ENCODE results near the gene KCNK1. TPM values are rescaled to one million over a fixed set of nuclear protein-coding genes. Genes with fewer than 3 reads are reported as not detected.
"Not testable (repeated sequence)": the region's sequence is repeated elsewhere in the genome, so short reads cannot be mapped to it uniquely, and the experiment has no call there.

KCNK1 gene
- polyA plus RNA-seq, 12 donors: 1.4 to 18.0 (median 2.1) TPM; not detected in 1

GRCh38 chr1:233607252-233608119, 6.4 kb upstream of the KCNK1 start:
- no peak for DNase-seq

GRCh38 chr1:233608988-233609387, 4.9 kb upstream of the KCNK1 start:
- no peak for DNase-seq

GRCh38 chr1:233609926-233610325, 4.0 kb upstream of the KCNK1 start:
- no peak for DNase-seq

- no peak for DNase-seq
Observed at GRCh38 chr1:233610628-233611027, 3.3 kb upstream of the KCNK1 start.

- DNase-seq: not testable (repeated sequence)
Observed at GRCh38 chr1:233611363-233611762, 2.5 kb upstream of the KCNK1 start.

GRCh38 chr1:233614173-233614742, 352 bp downstream of the KCNK1 start:
- DNase-seq: peak; percentile 53

- no peak for DNase-seq
Observed at GRCh38 chr1:233614743-233615521, 1.0 kb downstream of the KCNK1 start.

DNA sequence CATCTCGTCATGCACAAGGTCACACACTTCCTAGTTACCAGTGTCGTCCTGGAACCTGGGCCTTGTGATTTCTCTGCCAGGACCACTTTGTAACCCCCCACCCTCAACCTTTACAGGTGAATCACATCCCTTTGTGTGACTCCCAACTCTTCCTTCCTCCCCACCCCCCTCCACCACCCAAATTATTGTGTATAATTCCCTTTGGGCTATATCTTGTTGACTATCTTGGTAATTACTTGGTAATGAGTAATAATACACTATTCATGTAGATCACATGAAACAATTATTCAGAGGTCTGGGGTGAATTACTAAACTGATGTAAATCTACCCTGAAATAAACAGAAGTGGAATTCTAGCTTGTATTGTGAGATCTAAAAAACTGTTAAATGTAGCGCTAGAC, 1.7 kb downstream of the KCNK1 start:
- DNase-seq: no peak

- DNase-seq: no peak
Observed at GRCh38 chr1:233617025-233617424, 3.1 kb downstream of the KCNK1 start.

GRCh38 chr1:233619414-233619813, 5.5 kb downstream of the KCNK1 start:
- DNase-seq: not testable (repeated sequence)

DNA sequence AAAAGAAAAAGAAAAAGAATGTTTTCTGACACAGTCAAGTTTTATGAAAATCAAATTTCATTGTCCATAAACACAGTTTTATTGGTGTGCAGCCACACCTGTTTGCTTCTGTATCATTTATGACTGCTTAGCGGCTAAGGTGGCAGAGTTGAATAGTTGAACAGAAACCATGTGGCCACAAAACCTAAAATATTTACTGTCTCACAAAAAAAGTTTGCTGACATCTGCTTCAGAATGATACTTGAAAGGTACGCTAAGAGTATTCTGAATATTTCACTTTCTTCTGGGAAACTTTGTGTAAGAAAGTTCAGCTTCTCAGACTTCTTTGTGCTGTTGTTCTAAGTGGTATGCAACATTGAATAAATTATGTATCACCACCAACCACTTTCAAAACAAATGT, 6.2 kb downstream of the KCNK1 start:
- DNase-seq: no peak

DNA sequence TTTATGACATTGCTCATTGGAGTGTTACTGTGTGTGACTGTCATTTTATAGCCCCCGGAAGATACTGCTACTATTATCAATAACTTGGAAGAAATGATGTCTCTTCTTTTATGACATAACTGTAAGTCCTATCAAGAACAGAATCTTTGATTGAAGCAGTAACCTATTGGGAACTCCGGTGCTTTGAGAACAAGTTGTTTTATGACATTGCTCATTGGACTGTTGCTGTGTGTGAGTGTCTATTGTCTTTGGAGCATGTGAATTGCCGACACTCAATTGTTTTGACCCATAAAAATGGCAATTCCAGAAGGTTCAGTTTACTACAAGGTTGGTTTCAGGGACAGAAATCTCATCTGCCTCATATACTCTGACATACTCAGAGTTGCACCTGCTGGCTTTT, 8.0 kb downstream of the KCNK1 start:
- DNase-seq: no peak

GRCh38 chr1:233624289-233624688, 10.4 kb downstream of the KCNK1 start:
- DNase-seq: no peak

- no peak for DNase-seq
Observed at GRCh38 chr1:233625087-233625486, 11.2 kb downstream of the KCNK1 start.

DNA sequence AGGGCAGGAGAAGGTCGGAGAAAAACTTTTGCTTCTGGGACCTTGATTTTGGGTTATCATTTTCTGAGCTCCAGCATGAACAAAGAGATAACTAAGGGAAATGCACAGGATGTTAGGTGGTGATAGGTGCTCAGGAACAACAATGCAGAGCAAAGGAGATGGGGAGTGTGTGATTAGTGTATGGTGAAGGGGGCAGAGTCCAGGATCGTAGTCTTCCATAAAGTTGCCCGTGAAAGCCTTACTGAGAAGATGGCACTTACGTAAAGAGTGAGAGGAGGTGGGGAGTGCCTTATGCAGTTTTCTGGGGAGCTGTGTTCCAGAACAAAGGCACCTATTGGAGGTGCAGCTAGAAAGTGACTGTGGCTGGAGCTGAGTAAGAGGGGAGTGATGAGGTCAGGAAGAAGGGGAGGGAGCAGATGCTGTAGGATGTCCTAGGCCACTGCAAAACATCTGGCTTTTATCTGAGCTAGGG, 11.6 kb downstream of the KCNK1 start:
- no peak for DNase-seq

DNA sequence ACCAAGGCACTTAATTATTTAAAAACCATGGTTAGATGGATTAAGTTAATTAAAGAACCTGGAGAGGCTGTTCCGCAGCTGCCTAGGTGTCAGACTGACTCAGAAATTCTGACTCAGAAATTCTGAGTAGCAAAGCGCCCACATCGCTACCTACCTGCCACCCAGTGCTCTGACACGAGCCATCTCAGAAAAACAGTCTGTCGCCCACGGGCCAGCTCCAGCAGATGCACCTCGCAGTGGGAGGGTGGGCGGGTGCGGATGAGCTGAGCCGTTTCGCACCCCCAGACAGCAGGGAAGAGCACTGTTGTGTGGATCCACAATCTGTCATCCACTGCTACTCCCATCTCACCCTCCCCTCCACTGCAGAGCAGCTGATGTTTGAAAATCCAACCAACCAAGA, 13.5 kb downstream of the KCNK1 start:
- DNase-seq: no peak

DNA sequence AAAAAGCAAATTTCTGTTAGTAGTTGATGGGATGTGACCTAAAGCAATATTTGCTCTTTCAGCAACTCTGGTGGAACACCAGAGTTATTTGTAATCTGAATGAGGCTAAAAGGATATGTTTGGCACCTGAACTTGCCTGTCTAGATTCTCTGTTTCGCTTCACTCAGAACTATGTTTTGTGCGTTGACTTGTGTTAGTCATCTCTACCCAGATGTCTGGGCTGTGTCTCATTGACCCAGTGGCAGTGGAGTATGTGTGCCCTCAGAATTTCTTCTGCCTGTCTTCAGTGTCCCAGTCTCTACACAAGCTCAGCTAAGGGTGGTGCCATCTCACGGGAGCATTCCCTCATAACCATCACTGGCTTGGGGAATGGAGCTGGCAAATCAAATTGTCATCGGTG, 13.9 kb downstream of the KCNK1 start:
- no peak for DNase-seq

GRCh38 chr1:233629305-233629935, 15.5 kb downstream of the KCNK1 start:
- no peak for DNase-seq

DNA sequence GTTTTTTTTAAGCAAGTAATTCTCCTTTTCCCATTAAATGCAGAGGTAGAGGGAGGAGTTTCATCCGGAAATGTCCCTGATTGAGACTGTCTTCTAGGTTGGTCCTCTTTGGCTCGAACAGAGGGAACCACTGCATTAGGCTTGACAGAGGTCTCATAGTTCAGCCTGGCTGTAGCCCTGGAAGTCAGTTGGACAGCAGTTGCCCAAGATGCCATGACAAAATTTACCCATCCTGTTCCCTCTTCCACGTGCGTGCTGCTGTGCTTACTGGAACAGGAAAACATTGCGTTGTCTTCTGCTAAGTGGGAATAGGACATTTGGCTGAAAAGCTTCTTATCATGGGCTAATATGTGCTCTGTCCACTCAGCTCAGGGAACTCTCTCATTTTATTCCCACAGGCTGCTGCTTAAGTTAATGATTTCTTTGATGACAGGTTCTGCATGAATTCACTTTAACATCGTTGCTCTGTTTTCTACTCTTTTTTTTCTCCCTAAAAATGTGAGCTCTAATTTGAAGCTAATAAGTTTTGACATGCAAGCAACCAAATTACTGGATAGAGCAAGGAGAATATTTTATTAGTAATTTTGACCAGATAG, 18.0 kb downstream of the KCNK1 start:
- no peak for DNase-seq

DNA sequence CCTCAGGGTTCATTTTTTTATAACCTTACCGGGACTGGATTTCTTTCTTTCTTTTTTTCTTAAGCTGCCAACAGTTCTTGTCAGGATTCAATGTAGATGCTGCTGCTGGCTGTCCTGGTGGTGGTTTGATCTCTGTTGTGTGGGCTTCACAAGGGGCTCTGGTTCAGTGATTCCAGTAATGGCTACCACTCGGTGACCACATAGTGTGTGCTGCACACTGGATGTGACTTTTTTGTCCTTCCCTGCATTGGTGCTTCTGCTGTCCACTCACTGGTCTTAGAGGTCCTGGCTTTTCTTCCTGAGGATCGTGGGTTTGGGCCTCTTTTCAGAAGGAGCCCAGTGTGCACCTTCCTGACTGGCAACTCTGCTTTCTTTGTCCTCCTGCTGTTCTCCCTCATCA, 18.5 kb downstream of the KCNK1 start:
- DNase-seq: no peak

- DNase-seq: no peak
Observed at GRCh38 chr1:233635765-233636502, 22.0 kb downstream of the KCNK1 start.
